ENCODE measurements around the gene SERTM1.

The SERTM1 gene

DNA sequence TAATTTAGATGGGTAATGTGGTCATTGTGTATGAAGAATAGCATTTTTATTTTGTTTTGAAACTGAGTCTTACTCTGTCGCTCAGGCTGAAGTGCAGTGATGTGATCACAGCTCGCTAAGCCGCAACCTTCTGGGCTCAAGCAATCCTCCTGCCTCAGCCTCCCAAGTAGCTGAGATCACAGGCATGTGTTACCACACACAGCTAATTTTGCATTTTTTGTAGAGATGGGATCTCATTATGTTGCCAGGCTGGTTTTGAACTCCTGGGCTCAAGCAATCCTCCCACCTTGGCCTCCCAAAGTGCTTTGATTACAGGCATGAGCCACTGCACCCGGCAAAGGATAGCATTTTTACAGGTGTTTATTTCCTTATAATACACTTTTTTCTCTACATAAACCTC, 36.6 kb downstream of the SERTM1 start:
- no peak for DNase-seq (ENCODE audit: low spot score)

DNA sequence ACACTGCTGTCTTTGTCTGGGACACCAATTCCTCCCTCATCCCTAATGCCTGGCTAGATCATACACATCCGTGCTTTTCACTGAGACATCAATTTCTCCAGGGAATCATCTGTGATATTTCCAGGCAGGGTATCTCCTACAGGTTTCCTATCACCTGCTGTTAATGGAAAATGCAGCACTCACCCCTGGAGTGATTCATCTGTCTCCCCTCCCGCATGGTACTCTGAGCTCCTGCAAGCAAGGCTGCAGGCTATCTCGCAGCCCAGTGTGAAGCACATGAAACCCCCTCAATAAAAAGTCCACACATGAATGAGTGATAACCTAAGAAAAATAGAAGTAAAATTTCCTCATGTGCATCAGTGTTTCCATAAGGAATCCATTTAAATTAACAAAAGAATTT, 38.5 kb downstream of the SERTM1 start:
- peak; percentile 18 for DNase-seq (ENCODE audit: low spot score)

DNA sequence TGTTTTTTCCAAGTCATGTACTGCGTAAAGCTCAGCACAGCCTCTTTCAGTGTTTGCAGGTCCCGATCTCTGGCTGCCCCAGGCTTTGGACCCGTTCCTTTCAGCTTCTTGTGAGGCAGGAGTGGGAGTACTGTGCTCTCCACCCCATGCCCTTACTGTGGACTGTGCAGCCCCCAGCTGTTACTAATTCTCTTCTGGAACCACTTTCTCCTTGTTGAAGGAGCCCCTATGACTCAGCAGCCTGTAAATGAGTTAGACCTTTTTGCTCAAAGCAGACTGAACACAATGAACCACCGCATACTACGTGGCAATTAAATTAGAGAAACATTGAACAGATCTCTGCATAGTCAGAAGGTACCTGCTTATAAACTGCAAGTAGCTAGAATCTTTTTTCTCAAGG, 39.0 kb downstream of the SERTM1 start:
- DNase-seq (ENCODE audit: low spot score): peak; percentile 89

DNA sequence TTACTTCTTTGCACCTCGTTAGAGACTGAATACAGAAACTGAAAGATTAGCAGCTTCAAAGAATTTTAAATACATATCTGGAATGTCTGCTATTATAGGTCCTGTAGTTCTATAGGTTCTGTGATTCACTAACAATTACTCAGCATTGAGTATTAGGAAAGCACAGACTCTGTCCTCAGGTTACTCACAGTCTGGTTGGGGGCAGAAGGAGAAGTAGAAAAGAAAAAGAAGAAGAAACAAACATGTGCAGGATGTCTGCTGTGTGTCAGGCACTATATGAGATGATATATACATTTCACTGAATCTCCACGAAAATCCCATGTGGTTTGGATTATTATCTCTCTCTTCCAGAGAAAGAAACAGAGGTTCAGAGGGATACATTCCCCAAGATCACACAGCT, 40.1 kb downstream of the SERTM1 start:
- peak; percentile 10 for DNase-seq (ENCODE audit: low spot score)

DNA sequence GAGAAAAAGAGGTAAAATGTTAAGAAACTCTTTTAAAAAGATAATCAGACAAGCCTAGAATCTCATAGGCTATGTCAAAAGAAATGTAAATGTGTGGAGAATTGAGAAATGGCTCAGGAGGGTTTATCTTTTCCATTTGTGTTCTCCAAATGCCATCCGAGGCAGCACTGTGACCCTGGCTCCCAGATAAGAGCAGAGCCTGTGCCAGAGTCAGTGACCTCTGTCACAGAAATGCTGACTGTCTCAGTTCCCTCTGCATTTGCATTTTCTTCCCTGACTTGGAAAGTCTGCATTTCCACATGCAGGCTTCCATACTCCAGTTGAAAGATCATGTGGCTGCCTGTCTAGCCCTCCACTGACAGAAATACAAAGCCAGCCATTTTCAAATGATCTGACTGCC, 42.0 kb downstream of the SERTM1 start:
- DNase-seq (ENCODE audit: low spot score): no peak

DNA sequence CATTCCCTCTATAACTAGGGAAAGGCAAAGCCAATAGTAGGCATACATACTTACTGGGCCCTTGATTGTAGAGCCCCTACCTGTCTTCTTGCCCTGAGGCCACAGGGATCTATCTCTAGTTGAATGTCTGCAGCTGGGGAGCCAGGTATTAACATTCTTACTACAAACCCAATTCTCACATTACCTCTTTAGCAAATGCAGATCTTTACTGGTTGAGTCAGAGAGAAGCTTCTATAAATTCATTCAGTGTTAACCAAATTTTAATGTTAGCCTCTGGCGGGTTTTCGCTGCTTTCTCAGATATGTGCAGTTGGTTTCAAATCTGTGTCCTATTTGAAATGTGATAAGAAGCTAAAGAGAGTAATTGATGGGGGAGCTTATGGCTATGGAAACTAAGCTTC, 43.2 kb downstream of the SERTM1 start:
- no peak for DNase-seq (ENCODE audit: low spot score)

DNA sequence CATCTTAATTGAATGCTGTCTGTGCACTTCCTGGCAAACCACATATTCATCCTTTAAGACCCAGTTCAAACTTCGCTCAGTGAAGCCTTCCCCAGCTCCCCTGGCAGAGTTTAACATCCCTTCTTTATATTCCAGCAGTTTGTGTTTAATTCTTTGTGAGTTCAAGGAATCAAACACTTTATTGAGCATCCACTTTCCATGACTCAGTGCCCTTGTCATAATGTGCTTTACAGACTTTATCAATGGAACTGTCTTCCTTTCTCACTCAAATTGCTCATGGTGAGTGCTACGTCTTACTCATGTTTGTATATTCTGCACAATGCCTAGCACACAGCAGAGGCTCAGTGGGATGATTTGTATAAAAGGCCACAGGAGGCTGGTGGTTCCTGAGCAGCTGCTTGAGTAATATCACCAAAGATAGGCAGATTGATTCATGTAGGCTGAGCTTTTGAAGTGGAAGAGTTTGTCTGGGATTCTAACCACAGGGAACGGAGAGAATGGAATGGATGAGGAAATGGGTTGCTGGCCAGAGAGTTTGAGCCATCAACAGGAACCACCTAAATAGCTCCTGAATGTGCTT, 44.2 kb downstream of the SERTM1 start:
- DNase-seq (ENCODE audit: low spot score): no peak

DNA sequence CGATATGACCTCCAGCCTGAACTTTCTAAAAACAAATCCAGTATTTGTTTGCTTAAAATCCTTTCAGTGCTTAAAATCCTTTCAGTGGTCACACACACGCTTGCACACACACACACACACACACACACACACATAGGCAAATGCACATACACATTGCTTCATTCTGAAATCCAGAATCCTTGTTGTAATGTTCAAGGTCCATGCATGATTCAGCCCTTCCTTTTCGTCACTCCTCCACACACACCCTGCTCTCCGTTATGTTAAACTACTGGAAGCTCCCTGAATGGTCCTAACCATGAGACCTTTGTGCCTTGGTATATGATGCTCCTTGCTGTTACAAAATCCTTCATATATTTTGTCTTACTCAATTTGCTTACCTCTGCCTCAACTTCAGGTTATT, 44.9 kb downstream of the SERTM1 start:
- no peak for DNase-seq (ENCODE audit: low spot score)

DNA sequence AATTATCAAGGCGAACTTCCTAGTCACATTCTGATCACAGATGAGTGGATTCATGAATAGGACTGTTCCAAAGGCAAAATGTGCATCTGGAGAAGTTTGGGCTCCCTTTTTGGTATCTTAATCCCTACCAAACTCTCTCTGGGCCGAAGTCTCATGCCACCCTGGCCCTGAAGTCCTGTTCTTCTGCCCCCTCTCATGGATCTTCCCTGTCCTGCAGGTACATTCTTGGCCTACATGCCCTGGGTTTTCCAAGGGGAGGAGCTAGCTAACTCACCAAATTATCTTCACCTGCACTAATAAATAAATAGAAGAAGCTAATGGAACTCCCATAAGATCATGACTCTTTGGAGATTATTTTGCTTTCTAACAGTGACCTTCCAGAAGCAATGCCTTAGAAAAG, 50.3 kb downstream of the SERTM1 start:
- no peak for DNase-seq (ENCODE audit: low spot score)

DNA sequence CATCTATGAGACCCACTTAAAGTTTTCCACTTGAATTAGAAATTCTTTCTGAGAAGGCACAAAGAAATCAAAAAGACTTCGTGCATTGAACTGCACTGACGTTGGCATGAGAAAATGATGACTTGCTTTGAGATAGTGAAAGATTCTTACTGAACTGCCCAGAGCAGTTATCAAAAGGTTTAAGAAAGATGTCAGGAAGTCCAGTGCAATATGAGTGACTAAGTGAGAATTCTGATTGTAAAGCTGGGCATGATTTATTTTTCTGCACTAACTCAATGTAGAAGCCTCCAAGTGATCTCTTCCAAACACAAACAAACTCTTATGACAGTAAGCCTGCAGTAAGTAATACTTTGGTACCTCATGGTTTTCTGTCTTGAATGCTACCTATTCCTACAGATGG, 52.1 kb downstream of the SERTM1 start:
- no peak for DNase-seq (ENCODE audit: low spot score)

DNA sequence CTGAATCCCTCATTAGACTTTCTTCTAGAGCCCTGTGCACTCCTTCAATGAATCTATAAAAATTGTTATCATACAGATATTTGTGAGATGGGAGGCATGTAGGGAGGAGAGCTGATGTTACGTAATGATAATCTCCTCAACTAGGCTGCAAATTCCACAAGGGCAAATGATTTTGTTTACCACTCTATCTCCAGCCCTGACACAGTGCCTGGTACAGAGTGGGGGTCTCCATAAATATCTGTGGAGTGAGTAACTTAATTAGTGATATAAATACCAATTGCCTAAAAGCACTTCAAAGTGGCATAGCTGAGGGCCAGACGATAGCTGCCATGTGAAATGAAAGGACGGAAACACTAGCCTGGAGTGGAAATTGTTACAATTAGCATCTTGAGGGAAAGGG, 54.2 kb downstream of the SERTM1 start:
- no peak for DNase-seq (ENCODE audit: low spot score)

DNA sequence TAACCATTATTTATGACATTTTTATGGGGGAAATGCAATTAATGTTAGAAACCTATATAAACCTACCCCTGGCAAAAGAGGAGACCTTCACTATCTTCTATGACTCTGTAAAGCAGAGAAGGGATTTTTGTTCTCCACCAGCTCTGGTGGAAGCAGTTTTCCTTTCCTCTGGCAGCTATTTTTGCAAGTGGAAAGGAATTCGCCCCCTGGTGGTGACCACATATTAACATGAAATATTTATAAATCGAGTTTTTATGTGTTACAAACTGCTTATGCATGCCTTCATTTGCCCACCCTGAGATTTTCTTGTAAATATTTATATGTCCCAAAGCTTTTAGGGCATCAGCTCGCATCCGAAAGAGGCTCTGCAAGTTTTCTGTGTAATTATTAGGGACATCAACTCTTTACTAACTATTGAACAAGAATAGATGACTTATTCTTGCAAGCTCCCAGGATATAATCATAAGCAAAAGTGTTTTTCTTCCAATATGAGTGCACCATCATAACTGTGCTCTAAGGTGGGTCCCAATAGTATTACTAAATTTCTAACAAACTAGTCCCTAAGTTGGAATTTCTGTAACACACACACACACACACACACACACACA, 62.4 kb downstream of the SERTM1 start:
- DNase-seq (ENCODE audit: low spot score): peak; percentile 65

DNA sequence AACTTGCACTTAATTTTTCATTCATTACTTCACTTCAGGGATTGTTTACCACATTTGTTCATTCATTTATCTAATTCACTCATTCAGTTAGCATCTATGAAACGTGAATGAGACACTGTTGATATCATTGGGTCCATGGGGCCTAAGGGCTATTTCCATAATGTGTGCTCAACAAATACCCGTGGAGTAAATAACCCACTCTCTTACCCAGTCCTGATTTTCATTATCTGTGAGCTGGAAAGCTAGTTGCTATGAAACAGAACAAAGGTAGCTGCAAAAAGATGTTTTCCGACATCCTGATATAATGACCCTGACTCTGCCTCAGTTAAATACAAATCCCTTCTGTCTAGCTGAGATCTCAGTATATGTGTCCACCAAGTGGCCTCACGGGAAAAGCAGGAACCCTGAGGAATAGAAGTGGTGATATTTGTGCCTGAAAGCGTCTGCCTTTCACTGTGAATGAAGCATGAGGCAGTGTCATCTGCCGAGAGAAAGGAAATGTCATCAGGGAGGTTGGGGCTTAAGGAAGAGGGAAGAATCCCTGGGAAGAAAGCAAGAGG, 63.8 kb downstream of the SERTM1 start:
- DNase-seq (ENCODE audit: low spot score): no peak

DNA sequence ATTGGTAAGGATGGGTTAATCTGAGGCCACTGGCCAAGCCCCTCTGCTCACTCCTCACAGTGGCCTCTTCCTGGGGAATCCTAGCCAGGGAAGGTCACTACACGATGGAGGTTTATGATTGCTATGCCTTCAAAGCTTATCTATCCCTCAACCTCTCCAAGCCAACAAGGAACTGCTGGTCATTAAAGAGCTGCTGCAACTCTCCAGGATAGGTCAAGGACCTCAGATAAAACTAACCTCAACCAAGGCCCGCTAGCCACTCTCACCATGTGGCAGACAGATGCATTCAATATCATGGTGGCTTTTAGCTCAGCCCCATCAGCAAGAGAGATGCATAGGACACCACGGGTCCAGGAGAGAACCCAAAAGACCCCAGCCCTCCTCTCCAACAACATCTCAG, 71.6 kb downstream of the SERTM1 start:
- no peak for DNase-seq (ENCODE audit: low spot score)

DNA sequence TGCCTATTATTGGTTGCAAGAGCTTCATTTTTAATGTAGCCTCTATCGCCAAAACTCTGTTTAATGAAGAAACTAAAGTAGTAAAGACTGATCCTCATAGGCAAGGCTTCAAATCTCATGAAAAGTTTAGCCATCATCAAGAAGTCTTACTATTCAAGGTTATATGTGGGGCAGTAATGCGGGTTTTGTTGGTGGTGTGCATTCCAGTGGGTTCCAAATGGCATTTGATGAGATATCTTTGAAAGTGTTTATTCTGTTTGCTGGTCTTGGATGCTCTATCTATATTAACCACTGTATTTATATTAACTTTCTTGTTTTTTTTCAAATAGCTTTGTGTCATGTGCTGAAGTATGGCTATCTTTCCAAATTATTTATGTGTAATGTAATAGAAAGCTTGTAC, 72.2 kb downstream of the SERTM1 start:
- DNase-seq (ENCODE audit: low spot score): no peak
